ENCODE data around the gene TMEM198. TPM values are rescaled to one million over a fixed set of nuclear protein-coding genes. Genes with fewer than 3 reads are reported as not detected.

Gene TMEM198
- total RNA-seq, 2 experiments from 2014 or later, result 2.5 to 6.6 TPM

GRCh38 chr2:219562049-219563020 is 18.5 kb downstream of the TMEM198 start:
- BruUV-seq (replicated peaks), result no TSS peak
- H3K4me2 ChIP-seq (ENCODE audit: low read length), result no peak overlapping the region
- POLR2A ChIA-PET, result no interaction called here
- DNase-seq (ENCODE audit: low spot score), result no peak
- no peak overlapping the region for H2AFZ ChIP-seq (ENCODE audit: low read length)
- H3K36me3 ChIP-seq (ENCODE audit: insufficient read depth, low read length), result no peaks in the 10 kb centered on the region
- H3K4me3 ChIP-seq (ENCODE audit: low read depth, low read length, poor library complexity, severe bottlenecking), result no peak overlapping the region
- no peaks in the 10 kb centered on the region for H3K9me2 ChIP-seq (ENCODE audit: insufficient read depth, low read length)
- intact Hi-C loops (cut with micrococcal nuclease; ENCODE audit: unreplicated experiment), result no loop called here
- H3K9me3 ChIP-seq (ENCODE audit: low read length), result no peaks in the 10 kb centered on the region
- CTCF ChIA-PET (ENCODE audit: unreplicated experiment), result interaction anchor here (0.6 kb wide), 1 partner anchor 21 kb away, joined by 3 read pairs; no protein-coding TSS in a partner anchor
- H4K20me1 ChIP-seq (ENCODE audit: insufficient read depth, low read length), result no peaks in the 10 kb centered on the region
- H3K4me1 ChIP-seq (ENCODE audit: insufficient read depth, low read length, poor library complexity, severe bottlenecking), result no peaks in the 10 kb centered on the region
- TF ChIP-seq CTCF (conservative IDR thresholded peaks at IDR 0.05; ENCODE audit: low read length) (no peak), EZH2phosphoT487 (IDR thresholded peaks at IDR 0.05; ENCODE audit: borderline replicate concordance, low read depth, low read length) (no peak)
- no peak overlapping the region for H3K27ac ChIP-seq (ENCODE audit: low read depth, low read length, poor library complexity, severe bottlenecking)
- no peaks in the 10 kb centered on the region for H3K79me2 ChIP-seq (ENCODE audit: insufficient read depth, low read depth, low read length)

- POLR2A ChIA-PET, result no interaction called here
Observed at GRCh38 chr2:219563271-219563928, 19.6 kb downstream of the TMEM198 start.

More at GRCh38 chr2:219563271-219563928, 19.6 kb downstream of the TMEM198 start:
- CTCF ChIA-PET (ENCODE audit: unreplicated experiment), result interaction anchor here (0.6 kb wide), 1 partner anchor 22 kb away, joined by 3 read pairs; no protein-coding TSS in a partner anchor
- Histone ChIP-seq H4K20me1 (ENCODE audit: insufficient read depth, low read length) (no peaks in the 10 kb centered on the region), H2AFZ (ENCODE audit: low read length) (no peak overlapping the region), H3K4me1 (ENCODE audit: insufficient read depth, low read length, poor library complexity, severe bottlenecking) (no peaks in the 10 kb centered on the region), H3K9me3 (ENCODE audit: low read length) (no peaks in the 10 kb centered on the region), H3K9me2 (ENCODE audit: insufficient read depth, low read length) (no peaks in the 10 kb centered on the region), H3K4me3 (ENCODE audit: low read depth, low read length, poor library complexity, severe bottlenecking) (no peak overlapping the region), H3K36me3 (ENCODE audit: insufficient read depth, low read length) (no peaks in the 10 kb centered on the region), H3K4me2 (ENCODE audit: low read length) (no peak overlapping the region), H3K79me2 (ENCODE audit: insufficient read depth, low read depth, low read length) (no peaks in the 10 kb centered on the region), H3K27ac (ENCODE audit: low read depth, low read length, poor library complexity, severe bottlenecking) (no peak overlapping the region)
- BruUV-seq (replicated peaks), result no TSS peak
- no peak for DNase-seq (ENCODE audit: low spot score)
- no peak for TF ChIP-seq CTCF (conservative IDR thresholded peaks at IDR 0.05; ENCODE audit: low read length)
- no peak for TF ChIP-seq EZH2phosphoT487 (IDR thresholded peaks at IDR 0.05; ENCODE audit: borderline replicate concordance, low read depth, low read length)
- intact Hi-C loops (cut with micrococcal nuclease; ENCODE audit: unreplicated experiment), result no loop called here
